Measurements from ENCODE around the gene NOS3.
"Not testable (repeated sequence)": the region's sequence is repeated elsewhere in the genome, so short reads cannot be mapped to it uniquely, and the experiment has no call there.

The NOS3 gene

DNA sequence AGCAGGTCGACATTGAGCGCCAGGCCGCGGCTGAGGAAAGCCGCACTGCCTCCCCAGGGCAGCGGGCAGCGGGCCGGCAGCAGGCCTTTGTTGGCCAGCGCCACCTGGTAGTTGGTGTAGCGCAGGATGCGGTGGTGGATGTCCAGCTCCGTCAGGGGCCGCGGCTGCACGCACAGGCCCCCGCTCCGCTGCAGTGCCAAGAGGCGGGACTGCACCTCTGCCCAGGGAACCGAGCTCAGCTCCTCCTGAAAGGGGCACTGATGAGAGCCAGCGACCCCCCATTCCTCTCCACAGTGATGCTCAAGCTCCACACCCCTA lies 28.3 kb downstream of the NOS3 start:
- no peak for DNase-seq

DNA sequence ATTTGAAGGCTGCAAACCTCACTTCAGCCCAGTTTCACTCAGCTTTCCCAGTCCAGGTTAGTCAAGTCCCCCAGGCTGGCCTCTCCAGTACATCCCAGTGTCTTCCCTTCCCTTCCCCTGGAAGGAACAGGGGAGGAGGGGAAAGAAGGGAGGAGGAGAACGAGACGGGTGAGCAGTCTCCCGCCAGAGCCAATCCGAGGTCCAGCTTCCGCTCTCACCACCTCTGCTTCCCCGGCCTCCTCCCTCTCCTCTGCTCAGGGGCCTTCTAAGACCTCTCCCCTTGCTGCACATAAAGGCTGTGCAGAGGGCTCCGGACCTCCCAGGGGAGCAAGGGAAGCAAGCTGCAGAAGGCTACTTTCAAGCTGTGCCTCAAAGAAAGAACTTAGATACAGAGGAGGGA lies 29.4 kb downstream of the NOS3 start:
- DNase-seq = peak; percentile 77

DNA sequence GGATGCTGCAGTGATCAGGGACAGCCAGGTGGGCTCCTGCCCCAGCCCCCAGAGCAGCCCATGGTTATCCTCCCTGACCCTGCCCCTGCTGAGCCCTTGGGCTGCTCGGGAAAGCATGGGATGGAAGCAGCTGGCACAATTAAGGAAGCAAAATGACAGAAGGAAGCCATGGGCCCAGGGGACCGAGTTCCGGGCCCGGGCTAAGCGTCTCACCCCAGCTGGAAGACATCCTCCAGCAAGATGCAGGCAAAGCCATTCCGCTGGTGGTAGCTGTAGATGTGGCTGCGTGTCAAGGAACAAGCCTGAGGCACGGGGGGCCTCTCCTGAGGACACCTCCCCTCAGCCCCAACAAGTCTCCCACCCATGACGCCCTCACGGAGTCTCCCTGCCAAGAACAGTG lies 32.4 kb downstream of the NOS3 start:
- DNase-seq = no peak

DNA sequence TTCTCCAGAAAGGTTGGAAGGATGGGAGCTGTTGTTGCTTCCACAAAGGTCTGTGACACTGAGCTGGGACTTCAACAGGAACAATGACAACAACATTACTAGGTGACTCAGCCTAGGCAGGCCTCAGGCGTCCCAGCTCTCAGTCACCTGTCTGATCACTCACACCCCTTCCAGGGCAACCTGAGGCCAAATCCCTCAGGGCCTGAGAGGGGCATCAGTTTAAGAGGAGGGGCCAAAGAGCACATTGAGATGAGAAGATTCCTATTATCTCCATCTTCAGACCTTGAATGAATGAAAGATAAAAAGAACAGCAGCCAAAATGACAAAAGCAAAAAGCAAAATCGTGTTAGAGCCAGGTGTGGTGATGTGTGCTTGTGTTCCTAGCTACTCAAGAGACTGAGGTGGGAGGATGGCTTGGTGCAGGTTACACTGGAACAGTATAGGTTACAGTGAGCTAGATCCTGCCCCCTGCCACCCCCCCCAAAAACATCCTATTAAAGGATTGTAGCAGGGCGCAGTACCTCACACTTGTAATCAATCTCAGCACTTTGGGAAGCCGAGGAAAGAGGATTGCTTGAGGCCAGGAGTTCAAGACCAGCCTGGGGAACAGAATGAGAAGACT lies 33.7 kb downstream of the NOS3 start, which contains the start of gene ATG9B:
TSS of gene ATG9B (minus strand) at position 60 of the 622 bp plus-strand sequence. CDS start 71 bp downstream, outside the sequence.
- DNase-seq = no peak

DNA sequence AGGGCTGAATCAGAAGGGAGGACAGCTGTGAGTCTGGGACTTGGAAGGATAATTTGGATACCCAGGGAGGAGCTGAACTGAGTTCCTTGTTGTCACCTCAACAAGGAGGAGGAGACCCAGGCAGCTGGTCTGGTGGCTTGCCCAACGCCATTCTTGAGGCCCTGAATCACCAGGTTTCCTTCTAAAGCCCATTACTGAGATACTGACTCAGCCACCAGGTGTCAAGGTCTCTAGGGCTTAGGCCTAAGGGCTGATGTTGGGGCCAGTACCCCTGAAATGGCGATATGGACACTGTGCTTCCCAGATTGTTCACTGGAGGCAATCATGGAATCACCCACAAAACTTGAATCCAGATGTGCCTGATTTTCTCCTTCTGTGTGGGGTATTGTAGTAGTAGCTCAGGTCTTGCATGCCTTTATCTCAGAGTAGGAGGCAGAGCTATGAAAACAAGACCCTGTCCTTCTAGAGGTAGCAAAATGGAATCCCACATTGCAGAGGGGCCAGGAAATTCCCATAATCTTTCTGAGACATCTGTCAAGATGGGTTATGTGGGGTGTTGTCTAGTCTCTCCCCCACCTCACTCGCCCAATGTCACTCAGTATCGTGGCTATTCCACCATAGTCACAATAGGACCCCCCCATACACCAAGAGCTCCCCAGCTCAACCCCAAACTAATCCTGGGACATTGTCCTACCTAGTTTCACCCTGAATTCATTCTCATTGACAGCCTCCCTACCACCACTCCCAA lies 35.3 kb downstream of the NOS3 start:
- no peak for DNase-seq

DNA sequence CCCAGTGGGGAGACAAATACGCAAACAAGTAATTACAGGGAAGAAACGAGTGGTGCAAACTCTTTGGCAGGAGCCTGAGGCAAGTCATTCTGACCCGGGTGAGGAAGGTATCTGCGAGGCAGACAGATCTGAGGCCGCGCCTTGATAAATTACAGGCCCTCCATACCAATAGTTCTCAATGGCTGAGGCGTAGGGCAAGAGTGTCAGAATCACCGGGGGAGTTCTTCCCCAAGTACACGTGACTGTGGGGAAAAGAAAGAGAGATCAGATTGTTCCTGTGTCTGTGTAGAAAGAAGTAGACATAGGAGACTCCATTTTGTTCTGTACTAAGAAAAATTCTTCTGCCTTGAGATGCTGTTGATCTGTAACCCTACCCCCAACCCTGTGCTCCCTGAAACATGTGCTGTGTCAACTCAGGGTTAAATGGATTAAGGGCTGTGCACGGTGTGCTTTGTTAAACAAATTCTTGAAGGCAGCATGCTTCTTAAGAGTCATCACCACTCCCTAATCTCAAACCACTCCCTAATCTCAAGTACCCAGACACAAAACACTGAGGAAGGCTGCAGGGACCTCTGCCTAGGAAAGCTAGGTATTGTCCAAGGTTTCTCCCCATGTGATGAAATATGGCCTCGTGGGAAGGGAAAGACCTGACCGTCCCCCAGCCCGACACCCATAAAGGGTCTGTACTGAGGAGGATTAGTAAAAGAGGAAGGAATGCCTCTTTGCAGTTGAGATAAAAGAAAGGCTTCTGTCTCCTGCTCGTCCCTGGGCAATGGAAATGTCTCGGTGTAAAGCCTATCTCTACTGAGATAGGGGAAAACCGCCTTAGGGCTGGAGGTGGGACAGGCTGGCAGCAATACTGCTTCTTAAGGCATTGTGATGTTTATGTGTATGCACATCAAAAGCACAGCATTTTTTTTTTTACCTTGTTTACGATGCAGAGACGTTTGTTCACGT lies 36.2 kb downstream of the NOS3 start:
- not testable (repeated sequence) for DNase-seq

DNA sequence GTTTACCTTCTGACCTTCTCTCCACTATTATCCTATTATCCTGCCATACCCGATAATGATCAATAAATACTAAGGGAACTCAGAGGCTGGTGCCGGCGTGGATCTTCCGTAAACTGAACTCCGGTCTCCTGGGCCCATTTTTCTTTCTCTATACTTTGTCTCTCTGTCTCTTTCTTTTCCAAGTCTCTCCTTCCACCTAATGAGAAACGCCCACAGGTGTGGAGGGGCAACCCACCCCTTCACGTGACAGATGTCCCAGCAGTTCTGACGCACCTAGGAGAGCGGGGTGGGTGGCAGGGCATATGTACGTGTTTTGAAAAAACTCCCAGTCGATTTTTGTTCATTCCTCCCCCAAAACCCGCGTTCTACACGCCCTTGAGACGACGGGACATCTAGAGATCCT lies 36.9 kb downstream of the NOS3 start:
- not testable (repeated sequence) for DNase-seq

DNA sequence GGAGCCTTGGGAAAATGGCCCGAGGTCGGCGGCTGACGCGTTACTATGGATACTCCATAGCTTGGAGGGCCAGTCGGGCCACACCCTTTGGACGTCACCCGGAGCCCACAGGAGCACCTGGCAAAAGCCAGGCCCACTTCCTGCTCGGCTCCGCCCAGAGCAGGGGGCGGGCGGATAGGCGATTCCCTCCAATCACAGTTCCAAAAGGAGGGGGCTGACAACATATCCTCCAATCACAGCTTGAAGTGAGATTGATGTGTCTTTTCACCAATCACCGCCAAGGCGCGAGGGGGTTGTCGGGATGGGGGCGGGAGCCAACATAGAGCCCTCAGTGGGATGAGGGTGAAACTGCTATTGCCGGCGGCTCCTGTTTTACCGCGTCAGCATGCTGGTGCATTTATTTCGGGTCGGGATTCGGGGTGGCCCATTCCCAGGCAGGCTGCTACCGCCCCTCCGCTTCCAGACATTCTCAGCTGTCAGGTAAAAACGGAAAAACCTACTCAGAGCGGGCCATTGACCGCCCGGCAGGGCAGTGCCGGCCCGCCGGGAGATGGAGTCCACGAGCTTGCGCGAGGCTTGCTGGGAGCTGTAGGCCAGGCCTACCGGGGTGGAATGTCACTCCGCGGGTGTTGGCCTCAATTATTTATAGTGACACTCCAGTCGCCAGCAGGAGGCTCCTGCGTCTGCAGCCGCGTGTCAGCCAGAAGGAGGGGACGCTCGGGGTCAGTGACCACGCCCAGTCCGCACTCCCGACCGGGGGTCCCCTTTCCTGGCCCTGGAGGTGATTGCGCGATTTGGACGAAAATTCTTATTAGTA lies 37.5 kb downstream of the NOS3 start, which contains the start of gene ABCB8:
TSS of gene ABCB8 (plus strand) at position 320 of the 817 bp plus-strand sequence. CDS start at position 386, 66 bp downstream.
- DNase-seq = peak; percentile 100

DNA sequence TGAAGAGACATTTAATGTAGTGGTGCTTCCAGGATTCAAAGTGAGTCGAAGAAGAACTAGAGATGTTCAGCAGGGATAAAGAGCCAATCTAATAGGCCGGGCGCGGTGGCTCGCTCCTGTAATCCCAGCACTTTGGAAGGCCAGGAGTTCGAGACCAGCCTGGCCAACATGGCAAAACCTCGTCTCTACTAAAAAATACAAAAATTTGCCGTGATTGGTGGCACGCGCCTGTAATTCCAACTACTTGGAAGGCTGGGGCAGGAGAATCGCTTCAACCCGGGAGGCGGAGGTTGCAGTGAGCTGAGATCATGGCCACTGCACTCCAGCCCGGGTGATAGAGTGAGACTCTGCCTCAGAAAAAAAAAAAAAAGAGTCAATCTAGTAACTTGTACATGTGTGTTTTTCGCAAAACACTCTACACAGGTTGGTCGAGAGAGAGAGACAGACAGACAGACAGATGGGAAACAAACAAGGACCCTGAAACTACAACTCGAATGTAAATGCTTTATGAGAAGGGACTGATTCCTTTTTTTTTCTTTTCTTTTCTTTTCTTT lies 38.2 kb downstream of the NOS3 start:
- DNase-seq = no peak

DNA sequence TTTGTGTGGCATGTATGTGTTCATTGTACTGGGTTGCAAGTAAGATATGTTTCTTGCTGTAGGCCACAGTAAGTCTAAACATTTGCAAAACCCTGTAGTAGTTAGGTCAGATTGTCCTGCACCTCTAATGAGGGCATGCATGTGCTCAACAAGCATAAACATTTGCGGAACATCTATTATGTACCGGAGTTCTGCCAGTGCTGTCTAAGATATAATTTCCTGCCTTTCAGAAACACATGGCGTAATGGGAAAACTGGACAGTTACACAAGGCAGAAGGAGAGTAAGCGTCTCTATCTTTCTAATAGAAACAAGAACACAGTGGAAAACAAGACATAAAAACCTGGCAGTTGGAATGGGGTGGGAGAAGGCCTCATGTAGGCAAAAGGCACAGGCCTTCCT lies 40.2 kb downstream of the NOS3 start:
- no peak for DNase-seq

DNA sequence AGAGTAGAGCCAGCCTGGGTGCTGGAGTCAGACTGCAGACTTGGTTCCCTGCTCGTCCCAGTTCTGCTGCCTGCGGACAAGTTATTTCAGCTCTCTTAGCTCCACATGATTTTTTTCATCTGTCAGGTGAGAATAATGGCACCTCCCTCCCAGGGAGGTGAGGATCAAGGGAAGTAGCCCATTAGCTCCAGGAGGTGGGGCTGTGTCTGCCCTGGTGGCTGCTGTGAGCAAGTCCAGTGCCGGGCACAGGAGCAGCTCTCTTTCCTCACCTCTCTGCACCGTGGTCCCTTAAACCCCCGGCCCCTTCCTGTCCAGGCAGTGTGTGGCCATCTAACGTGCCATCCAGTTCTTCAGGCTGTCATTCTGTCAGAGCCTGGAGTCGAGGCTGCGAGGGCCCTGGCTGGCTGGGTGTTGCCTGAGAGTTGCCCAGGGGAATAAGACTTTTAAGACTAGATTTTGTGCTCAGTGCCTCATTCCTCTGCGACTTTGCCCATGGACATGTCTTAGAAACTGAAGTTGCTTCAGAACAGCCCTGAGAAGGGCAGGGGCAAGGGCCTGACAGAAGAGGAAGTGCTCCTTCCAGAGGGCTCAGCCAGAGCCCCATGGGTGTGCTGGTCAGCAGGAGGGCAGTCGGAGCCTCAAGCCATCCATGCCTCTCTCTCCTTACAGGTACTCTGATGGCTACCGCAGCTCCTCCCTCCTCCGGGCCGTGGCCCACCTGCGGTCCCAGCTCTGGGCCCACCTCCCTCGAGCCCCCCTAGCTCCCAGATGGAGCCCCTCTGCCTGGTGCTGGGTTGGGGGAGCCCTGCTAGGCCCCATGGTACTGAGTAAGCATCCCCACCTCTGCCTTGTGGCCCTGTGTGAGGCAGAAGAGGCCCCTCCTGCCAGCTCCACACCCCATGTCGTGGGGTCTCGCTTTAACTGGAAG lies 42.4 kb downstream of the NOS3 start:
- no peak for DNase-seq

DNA sequence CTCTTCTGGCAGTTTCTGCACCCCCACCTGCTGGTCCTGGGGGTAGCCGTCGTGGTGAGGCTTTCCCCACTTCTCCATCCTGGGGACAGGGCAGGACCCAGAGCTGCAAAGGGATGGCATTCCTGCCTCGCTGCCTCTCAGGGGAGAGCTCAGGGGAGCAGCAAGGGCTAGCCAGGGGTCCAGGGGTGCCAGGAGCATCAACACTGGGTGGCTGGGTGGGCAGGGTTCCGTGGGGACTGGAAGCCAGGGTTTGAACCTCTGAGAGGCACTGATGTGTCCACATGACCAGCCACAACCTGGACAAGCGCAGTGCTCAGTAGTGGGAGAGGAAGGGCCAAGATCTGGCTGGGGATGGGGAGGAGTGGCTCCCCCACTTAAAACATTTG lies 43.0 kb downstream of the NOS3 start:
- DNase-seq = no peak

DNA sequence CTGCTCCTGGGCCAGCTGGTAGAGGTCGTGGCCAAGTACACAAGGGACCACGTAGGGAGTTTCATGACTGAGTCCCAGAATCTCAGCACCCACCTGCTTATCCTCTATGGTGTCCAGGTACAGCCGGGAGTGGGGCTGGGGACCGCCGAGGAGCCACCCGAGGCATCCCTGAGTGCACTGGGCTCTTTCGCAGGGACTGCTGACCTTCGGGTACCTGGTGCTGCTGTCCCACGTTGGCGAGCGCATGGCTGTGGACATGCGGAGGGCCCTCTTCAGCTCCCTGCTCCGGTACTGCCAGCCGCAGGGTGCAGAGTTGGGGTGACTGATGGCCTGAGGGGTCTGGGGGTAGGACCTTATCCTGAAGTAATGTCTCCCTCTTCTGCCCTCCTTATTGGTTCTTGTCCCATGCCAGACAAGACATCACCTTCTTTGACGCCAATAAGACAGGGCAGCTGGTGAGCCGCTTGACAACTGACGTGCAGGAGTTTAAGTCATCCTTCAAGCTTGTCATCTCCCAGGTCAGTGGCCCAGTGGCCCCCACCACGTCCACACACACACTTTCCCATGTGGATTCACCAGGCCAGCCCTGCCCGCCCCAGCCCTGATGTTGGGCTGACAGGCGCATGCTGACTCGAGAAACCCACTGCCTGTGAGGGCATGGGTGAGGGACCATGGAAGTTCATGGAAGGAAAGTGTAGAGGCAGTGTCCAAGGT lies 43.7 kb downstream of the NOS3 start:
- DNase-seq = no peak

DNA sequence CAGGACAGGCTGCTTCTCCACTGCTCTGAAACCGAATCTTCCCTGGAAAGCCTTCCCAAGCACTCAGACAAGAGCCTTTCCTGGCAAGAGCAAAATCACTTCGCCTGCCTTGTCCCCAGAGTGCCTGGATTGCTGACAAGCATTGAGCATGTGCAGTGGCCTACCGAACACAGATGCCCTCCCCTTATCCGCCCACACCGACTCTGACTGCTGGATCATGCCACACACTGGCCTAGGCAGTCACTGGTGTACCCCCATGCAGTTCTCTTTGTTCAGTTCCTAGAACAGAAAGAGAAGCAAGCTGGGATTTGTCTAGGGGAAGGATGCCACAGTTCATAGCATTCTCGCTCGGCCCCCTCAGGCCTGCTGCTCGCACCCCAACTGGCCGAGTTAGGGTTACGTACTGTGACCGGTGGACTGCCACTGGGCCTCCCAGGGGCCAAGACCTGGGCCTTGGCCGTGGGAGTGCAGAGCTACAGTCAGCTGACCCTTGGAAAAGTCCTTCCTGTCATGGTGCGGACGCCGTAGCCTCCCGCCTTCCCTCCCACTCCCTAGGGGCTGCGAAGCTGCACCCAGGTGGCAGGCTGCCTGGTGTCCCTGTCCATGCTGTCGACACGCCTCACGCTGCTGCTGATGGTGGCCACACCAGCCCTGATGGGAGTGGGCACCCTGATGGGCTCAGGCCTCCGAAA lies 44.4 kb downstream of the NOS3 start:
- DNase-seq = no peak

DNA sequence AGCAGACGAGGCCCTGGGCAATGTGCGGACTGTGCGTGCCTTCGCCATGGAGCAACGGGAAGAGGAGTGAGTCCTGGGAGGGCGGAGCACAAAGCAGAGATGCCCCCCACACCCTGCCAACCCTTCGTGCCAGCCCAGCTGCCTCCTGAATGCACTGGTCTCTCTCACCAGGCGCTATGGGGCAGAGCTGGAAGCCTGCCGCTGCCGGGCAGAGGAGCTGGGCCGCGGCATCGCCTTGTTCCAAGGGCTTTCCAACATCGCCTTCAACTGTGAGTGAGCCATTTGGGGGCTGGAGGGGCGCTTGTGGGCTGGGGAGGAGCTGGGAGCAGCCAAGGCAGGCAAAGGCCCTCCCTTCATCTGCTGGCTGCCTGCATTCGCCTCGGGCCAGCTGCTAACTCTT lies 45.1 kb downstream of the NOS3 start:
- DNase-seq = no peak

DNA sequence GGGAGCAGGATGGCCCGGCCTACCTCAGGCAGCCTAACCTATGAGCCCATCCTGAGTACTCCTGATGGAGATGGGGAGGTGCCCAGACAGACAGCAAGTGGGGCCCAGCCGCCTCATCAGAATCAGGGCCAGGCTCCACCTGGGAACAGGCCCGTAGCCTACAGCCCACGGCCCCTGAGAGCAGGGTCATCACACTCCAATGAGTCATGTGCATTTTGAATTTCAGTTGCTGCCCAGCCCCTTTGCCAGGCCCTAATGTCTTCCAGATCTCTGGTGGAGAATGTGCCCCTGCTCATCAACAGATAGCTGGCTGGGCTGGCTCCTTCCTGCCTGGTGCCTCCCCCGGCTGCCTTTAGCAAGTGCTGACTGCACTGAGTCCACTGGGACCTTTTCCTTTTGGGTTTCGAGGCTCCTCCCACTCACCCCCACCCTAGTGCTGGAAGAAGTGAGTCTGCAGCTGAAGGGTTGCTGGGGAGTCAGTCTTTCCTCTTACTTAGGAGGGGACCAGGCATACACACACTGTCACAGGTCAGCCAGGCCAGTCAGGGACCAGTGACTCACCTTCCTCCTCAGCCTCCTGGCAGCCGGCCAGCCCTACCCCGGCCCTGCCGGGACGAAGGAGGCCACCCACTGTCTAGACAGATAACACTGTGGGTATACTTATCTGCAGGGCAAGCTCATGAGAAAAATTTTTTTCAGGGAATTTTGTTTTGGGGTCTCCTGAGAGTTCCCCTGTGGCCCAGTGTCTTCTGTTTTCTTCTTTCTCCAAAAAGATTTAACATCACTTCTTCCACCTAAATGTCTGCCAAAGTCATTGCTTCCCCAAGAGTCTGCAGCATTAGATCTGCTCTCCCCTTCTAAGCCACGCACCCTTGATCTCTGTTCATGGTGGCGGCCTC lies 48.4 kb downstream of the NOS3 start:
- no peak for DNase-seq

DNA sequence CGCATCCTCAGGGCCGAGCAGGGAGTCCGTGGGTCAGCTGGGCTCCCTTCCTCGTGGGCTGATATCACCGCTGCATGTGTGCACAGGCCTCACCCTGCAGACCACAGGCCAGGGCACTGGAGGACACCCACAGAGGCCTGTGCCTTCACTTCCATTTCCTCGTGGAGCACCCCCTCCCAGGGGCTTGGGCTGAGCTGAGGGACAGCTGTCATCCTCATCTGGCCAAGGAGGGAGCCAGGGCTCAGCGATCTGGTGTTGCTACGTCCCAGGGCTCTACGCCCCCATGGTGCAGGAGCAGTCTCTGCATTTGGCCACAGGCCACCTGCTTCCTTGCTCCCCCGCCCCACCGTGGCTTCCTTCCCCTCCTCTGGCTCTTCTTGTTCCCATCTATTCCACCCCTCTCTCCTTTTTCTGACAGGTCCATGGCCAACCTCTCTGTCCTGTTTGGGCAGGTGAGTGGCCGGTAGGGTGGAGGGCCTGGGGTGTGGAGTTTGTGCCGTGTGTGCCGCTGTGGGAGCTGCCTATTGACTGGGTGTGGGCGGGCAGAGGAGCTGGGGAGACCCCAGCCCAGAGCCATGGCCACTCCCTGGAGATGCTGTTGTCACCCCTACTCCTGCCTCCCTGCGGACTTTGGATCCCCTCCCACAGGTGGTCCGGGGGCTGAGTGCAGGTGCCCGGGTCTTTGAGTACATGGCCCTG lies 49.2 kb downstream of the NOS3 start:
- DNase-seq = no peak

Data from eye (tissue), 1 donor.